ENCODE data around the gene AFG3L2.

Gene AFG3L2

GRCh38 chr18:12328179-12328823 lies 48.7 kb downstream of the AFG3L2 start:
- no peak overlapping the region for H3K4me3 ChIP-seq (replicated peaks; ENCODE audit: low read depth, low read length)
- DNase-seq (ENCODE audit: low read depth), result no peak
- TF ChIP-seq, protein P1, sequence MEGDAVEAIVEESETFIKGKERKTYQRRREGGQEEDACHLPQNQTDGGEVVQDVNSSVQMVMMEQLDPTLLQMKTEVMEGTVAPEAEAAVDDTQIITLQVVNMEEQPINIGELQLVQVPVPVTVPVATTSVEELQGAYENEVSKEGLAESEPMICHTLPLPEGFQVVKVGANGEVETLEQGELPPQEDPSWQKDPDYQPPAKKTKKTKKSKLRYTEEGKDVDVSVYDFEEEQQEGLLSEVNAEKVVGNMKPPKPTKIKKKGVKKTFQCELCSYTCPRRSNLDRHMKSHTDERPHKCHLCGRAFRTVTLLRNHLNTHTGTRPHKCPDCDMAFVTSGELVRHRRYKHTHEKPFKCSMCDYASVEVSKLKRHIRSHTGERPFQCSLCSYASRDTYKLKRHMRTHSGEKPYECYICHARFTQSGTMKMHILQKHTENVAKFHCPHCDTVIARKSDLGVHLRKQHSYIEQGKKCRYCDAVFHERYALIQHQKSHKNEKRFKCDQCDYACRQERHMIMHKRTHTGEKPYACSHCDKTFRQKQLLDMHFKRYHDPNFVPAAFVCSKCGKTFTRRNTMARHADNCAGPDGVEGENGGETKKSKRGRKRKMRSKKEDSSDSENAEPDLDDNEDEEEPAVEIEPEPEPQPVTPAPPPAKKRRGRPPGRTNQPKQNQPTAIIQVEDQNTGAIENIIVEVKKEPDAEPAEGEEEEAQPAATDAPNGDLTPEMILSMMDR (IDR thresholded peaks at IDR 0.05; ENCODE audit: low read length, missing control alignments), result no peak

GRCh38 chr18:12327510-12328178 lies 49.4 kb downstream of the AFG3L2 start:
- peak; percentile 88 for DNase-seq (ENCODE audit: low read depth)
- H3K4me3 ChIP-seq (replicated peaks; ENCODE audit: low read depth, low read length), result no peak overlapping the region
- TF ChIP-seq, protein P1 (IDR thresholded peaks at IDR 0.05; ENCODE audit: low read length, missing control alignments), result peak; percentile 95

DNA sequence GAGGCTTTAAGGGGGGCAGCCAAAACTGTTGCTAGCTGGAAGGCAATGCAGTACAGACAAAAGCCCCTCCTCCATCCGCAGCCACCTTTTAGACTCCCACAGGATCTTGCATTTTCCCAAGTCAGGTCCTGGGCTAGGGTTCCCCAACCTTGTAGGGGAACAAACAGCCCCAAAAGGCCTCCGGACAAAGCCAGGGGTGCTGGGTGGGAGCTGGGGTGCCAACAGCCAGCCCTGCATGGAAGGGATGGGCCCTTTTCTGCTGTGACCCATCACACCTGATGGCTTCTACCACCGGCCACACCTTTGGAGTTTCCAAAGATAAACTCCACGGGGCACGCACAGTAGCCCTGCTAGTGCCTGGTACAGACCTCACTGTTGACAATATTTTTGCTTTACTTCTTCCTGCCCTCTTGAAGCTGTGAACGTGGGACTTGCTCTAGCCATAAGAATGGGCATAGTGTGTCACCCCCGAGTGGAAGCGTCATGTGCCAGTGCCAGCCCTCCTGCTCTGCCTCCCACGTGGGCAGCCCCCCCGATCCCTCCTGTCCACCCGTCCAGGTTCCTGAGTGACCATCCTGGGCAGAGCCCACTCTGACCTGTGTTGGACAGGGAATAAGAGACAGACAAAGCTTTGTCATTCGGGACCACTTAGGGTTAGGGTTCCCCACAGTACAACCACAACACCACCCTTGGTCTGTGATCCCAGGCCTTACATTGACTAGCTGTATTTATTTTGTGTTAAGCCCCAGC lies 50.1 kb downstream of the AFG3L2 start:
- TF ChIP-seq, protein P1 (IDR thresholded peaks at IDR 0.05; ENCODE audit: low read length, missing control alignments), result no peak
- no peak for DNase-seq (ENCODE audit: low read depth)
- H3K4me3 ChIP-seq (replicated peaks; ENCODE audit: low read depth, low read length), result no peak overlapping the region

GRCh38 chr18:12325726-12326245 lies 51.2 kb downstream of the AFG3L2 start:
- TF ChIP-seq, protein P1 (IDR thresholded peaks at IDR 0.05; ENCODE audit: low read length, missing control alignments), result no peak
- H3K4me3 ChIP-seq (replicated peaks; ENCODE audit: low read depth, low read length), result no peak overlapping the region
- no peak for DNase-seq (ENCODE audit: low read depth)

GRCh38 chr18:12324991-12325725 lies 51.9 kb downstream of the AFG3L2 start:
- TF ChIP-seq, protein P1 (IDR thresholded peaks at IDR 0.05; ENCODE audit: low read length, missing control alignments), result no peak
- DNase-seq (ENCODE audit: low read depth), result no peak
- H3K4me3 ChIP-seq (replicated peaks; ENCODE audit: low read depth, low read length), result no peak overlapping the region

- TF ChIP-seq, protein P1 (IDR thresholded peaks at IDR 0.05; ENCODE audit: low read length, missing control alignments), result no peak
- DNase-seq (ENCODE audit: low read depth), result no peak
- no peak overlapping the region for H3K4me3 ChIP-seq (replicated peaks; ENCODE audit: low read depth, low read length)
These were observed 55.7 kb downstream of the AFG3L2 start for GRCh38 chr18:12321333-12321732.

Measured in fibroblast of pulmonary artery (primary cell).